Keratinocyte (primary cell): ENCODE measurements around the gene FANCC. TPM values are rescaled to one million over a fixed set of nuclear protein-coding genes. Genes with fewer than 3 reads are reported as not detected.
"Not testable (repeated sequence)": the region's sequence is repeated elsewhere in the genome, so short reads cannot be mapped to it uniquely, and the experiment has no call there.

Experiments
- DNase-seq: peaks from one replicate; pipeline ENCODE4 v3.0.0-alpha.2; 2011; ENCODE audit warnings: low read depth, missing footprints, low spot score
- FAIRE-seq: peaks from 2 replicates; lab custom pipeline; 2011; peaks lifted over from hg19 to GRCh38; lab: Jason Lieb, UNC
- H2AFZ ChIP-seq: 2 replicates; pipeline ENCODE4 v1.6.0; 2012; ENCODE audit warnings: low read length, control low read depth, inconsistent platforms; ENCODE audit not compliant: control insufficient read depth
- H3K27ac ChIP-seq: 2 replicates; pipeline ENCODE4 v1.5.1; 2011; ENCODE audit warnings: low read length; ENCODE audit not compliant: control insufficient read depth, insufficient read depth
- H3K27me3 ChIP-seq: 3 replicates; pipeline ENCODE4 v1.6.0; 2011; ENCODE audit warnings: low read length; ENCODE audit not compliant: control insufficient read depth, insufficient read depth; ENCODE audit errors: extremely low read depth
- H3K36me3 ChIP-seq, 2 experiments: 2 replicates in 1 of 2; 3 replicates in 1 of 2; pipeline ENCODE4 v1.5.1; 2011; ENCODE audit warnings: low read length in 2 of 2, mild to moderate bottlenecking in 1 of 2; ENCODE audit not compliant: control insufficient read depth in 2 of 2, insufficient read depth in 2 of 2; ENCODE audit errors: extremely low read depth in 1 of 2
- H3K4me1 ChIP-seq: 3 replicates; pipeline ENCODE4 v1.5.1; 2011; ENCODE audit warnings: low read length; ENCODE audit not compliant: control insufficient read depth, insufficient read depth; ENCODE audit errors: extremely low read depth
- H3K4me2 ChIP-seq: 3 replicates; pipeline ENCODE4 v1.6.0; 2011; ENCODE audit warnings: low read depth, low read length; ENCODE audit not compliant: control insufficient read depth, insufficient read depth; ENCODE audit errors: extremely low read depth
- H3K4me3 ChIP-seq, 3 experiments: fragments of 200-600 bp in 1 of 3; sonication (generic) in 1 of 3; 2 replicates in 2 of 3; 3 replicates in 1 of 3; pipeline ENCODE4 v1.5.1; 2011 to 2016; ENCODE audit warnings: low read length in 3 of 3, mild to moderate bottlenecking in 3 of 3, control low read depth in 2 of 3, inconsistent platforms in 1 of 3, low read depth in 1 of 3, mixed read lengths in 1 of 3, mixed run types in 1 of 3, moderate library complexity in 1 of 3; ENCODE audit not compliant: control insufficient read depth in 2 of 3, insufficient read depth in 2 of 3; ENCODE audit errors: extremely low read depth in 1 of 3
- H3K79me2 ChIP-seq: 2 replicates; pipeline ENCODE4 v1.6.0; 2012; ENCODE audit warnings: low read length; ENCODE audit not compliant: control insufficient read depth, insufficient read depth
- H3K9ac ChIP-seq: 3 replicates; pipeline ENCODE4 v1.6.0; 2011; ENCODE audit warnings: low read length; ENCODE audit not compliant: control insufficient read depth, insufficient read depth; ENCODE audit errors: extremely low read depth
- H3K9me1 ChIP-seq: 3 replicates; pipeline ENCODE4 v1.6.0; 2011; ENCODE audit warnings: low read length; ENCODE audit not compliant: control insufficient read depth, insufficient read depth; ENCODE audit errors: extremely low read depth
- H3K9me3 ChIP-seq: 2 replicates; pipeline ENCODE4 v1.5.1; 2012; ENCODE audit warnings: low read depth, low read length; ENCODE audit not compliant: control insufficient read depth
- H4K20me1 ChIP-seq: 3 replicates; pipeline ENCODE4 v1.6.0; 2011; ENCODE audit warnings: low read length; ENCODE audit not compliant: control insufficient read depth, insufficient read depth; ENCODE audit errors: extremely low read depth
- EZH2 ChIP-seq: IDR thresholded peaks from one replicate; pipeline ENCODE4 v1.6.1; 2012; ENCODE audit warnings: inconsistent platforms, mild to moderate bottlenecking, low read length, moderate library complexity
- dilution Hi-C: fragments of 300-500 bp; cut with MboI; formaldehyde crosslinking; loops from one replicate; pipeline ENCODE4 v1.7.0; 2020; ENCODE audit warnings: low sequenced_read_pairs; ENCODE audit not compliant: extremely low pct_ligation_motif_present
- polyA plus RNA-seq, 5 experiments: library from polyadenylated mRNA; depleted of rRNA in 3 of 5; stranded (reverse) in 3 of 5; stranded (forward) in 1 of 5; unstranded in 1 of 5; fragments of >200 nt; gene quantifications; 1 replicate in 1 of 5; 2 replicates in 3 of 5; 3 replicates in 1 of 5; pipeline versions ENCODE4 v1.2.1 to v1.2.3, GENCODE V29; 2011 to 2012; ENCODE audit warnings: missing spikeins in 2 of 5, low read depth in 1 of 5, low replicate concordance in 1 of 5
- TF ChIP-seq, protein P1 (sequence below), 3 experiments: IDR thresholded peaks in 1 of 3; conservative IDR thresholded peaks in 1 of 3; optimal IDR thresholded peaks in 1 of 3; 2 replicates in 2 of 3; 3 replicates in 1 of 3; pipeline versions ENCODE3 to v1.5.1; 2011; ENCODE audit warnings: low read length in 3 of 3, mild to moderate bottlenecking in 3 of 3, moderate library complexity in 2 of 3, control low read depth in 1 of 3, inconsistent platforms in 1 of 3; ENCODE audit not compliant: insufficient read depth in 2 of 3; ENCODE audit errors: extremely low read depth in 1 of 3

Gene FANCC
- polyA plus RNA-seq, 1 donor (not counting 4 experiments of a cell fraction or from before 2014, with no cell fraction given) = 8.3 TPM

DNA sequence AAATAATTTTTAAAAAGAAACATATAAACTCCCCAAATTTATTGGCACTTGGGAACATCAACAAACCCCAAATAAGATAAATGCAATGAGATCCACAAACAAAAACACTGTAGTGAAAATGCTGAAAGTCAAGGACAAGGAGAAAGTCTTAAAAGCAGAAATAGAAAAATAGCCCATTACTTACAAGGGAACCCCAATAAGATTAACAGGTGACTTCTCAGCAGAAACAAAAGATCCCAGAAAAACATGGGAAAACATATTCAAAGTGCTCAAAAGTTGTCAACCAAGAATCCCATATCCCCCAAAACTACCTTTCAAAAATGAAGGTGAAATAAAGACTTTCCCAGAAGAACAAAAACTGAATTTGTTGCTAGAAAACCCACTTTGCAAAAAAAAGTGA lies 40.0 kb downstream of the FANCC start:
- no peak for TF ChIP-seq EZH2
- TF ChIP-seq, protein P1, sequence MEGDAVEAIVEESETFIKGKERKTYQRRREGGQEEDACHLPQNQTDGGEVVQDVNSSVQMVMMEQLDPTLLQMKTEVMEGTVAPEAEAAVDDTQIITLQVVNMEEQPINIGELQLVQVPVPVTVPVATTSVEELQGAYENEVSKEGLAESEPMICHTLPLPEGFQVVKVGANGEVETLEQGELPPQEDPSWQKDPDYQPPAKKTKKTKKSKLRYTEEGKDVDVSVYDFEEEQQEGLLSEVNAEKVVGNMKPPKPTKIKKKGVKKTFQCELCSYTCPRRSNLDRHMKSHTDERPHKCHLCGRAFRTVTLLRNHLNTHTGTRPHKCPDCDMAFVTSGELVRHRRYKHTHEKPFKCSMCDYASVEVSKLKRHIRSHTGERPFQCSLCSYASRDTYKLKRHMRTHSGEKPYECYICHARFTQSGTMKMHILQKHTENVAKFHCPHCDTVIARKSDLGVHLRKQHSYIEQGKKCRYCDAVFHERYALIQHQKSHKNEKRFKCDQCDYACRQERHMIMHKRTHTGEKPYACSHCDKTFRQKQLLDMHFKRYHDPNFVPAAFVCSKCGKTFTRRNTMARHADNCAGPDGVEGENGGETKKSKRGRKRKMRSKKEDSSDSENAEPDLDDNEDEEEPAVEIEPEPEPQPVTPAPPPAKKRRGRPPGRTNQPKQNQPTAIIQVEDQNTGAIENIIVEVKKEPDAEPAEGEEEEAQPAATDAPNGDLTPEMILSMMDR (optimal IDR thresholded peaks at IDR 0.05 in 1 of 3, IDR thresholded peaks at IDR 0.05 in 1 of 3, conservative IDR thresholded peaks at IDR 0.05 in 1 of 3; ENCODE audit: extremely low read depth in 1 of 3, insufficient read depth in 2 of 3, low read length in 3 of 3) = no peak
- Histone ChIP-seq H3K27ac (no peak overlapping the region), H3K27me3 (no peaks in the 10 kb centered on the region), H4K20me1 (no peaks in the 10 kb centered on the region), H2AFZ (no peak overlapping the region), H3K4me2 (no peak overlapping the region), H3K9ac (no peak overlapping the region), H3K36me3 (no peaks in the 10 kb centered on the region), H3K79me2 (no peaks in the 10 kb centered on the region), H3K4me1 (no peaks in the 10 kb centered on the region), H3K4me3 (no peak overlapping the region), H3K9me3 (no peaks in the 10 kb centered on the region), H3K9me1 (no peaks in the 10 kb centered on the region)
- dilution Hi-C loops = no loop called here
- DNase-seq (no peak), FAIRE-seq (no peak)

DNA sequence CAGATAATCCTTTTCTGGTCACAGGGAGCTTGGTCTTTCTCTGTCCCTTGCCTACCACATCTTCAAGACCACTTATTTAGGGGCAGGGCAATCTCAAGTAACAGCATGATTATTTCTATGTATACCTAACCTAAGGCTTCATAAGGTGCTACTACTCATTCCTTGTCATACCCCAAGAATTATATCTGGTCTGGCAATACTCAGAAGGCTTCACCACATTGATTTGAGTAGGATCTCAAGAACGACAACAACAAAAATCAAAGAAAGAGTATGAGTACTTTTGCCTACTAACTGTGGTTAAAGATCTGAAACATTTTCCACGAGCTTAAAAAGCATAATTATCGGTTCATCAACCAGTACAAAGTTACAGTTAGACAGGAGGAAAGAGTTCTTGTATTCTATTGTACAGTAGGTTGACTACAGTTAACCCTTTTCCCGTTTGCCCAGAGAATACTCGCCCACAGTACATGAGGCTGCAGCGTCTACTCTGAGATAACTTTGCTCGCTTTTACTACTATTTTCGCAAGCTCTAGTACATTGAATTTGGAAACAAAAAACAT lies 41.0 kb downstream of the FANCC start:
- H3K9me1 ChIP-seq = no peaks in the 10 kb centered on the region
- H3K79me2 ChIP-seq = no peaks in the 10 kb centered on the region
- no peaks in the 10 kb centered on the region for H3K4me1 ChIP-seq
- no peaks in the 10 kb centered on the region for H3K9me3 ChIP-seq
- DNase-seq = no peak
- H2AFZ ChIP-seq = no peak overlapping the region
- TF ChIP-seq EZH2 = no peak
- TF ChIP-seq, protein P1 (optimal IDR thresholded peaks at IDR 0.05 in 1 of 3, IDR thresholded peaks at IDR 0.05 in 1 of 3, conservative IDR thresholded peaks at IDR 0.05 in 1 of 3; ENCODE audit: extremely low read depth in 1 of 3, insufficient read depth in 2 of 3, low read length in 3 of 3) = no peak
- no peak overlapping the region for H3K9ac ChIP-seq
- no peak for FAIRE-seq
- no peaks in the 10 kb centered on the region for H3K36me3 ChIP-seq
- H3K27ac ChIP-seq = no peak overlapping the region
- dilution Hi-C loops = no loop called here
- H4K20me1 ChIP-seq = no peaks in the 10 kb centered on the region
- no peak overlapping the region for H3K4me3 ChIP-seq
- no peak overlapping the region for H3K4me2 ChIP-seq
- no peaks in the 10 kb centered on the region for H3K27me3 ChIP-seq

DNA sequence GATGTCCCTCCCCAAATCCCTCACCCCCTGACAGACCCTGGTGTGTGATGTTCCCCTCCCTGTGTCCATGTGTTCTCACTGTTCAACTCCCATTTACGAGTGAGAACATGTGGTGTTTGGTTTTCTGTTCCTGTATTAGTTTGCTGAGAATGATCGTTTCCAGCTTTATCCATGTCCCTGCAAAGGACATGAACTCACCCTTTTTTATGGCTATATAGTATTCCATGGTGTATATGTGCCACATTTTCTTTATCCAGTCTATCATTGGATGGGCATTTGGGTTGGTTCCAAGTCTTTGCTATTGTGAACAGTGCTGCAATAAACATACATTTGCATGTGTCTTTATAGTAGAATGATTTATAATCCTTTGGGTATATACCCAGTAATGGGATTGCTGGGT lies 43.3 kb downstream of the FANCC start:
- FAIRE-seq, H3K9me3 ChIP-seq, H3K4me3 ChIP-seq, dilution Hi-C loops, H3K79me2 ChIP-seq, H3K4me2 ChIP-seq, H3K4me1 ChIP-seq, H3K27me3 ChIP-seq, H3K9me1 ChIP-seq, H4K20me1 ChIP-seq, H3K9ac ChIP-seq, H2AFZ ChIP-seq, DNase-seq, H3K36me3 ChIP-seq, H3K27ac ChIP-seq: not testable (repeated sequence)
